Prostate gland (tissue), 2 donors: Measurements from ENCODE around the gene LRP3. TPM values are rescaled to one million over a fixed set of nuclear protein-coding genes. Genes with fewer than 3 reads are reported as not detected.

Source experiments
- DNase-seq: peaks from one replicate; pipeline ENCODE4 v3.0.0-alpha.2; 2019; ENCODE audit warnings: low spot score
- H3K27ac ChIP-seq, 2 donors: fragments of 200-600 bp; sonication (generic); 2 replicates each; pipeline ENCODE4 v1.5.1; 2017 to 2019
- H3K27me3 ChIP-seq: fragments of 200-600 bp; sonication (generic); replicated peaks from 2 replicates; pipeline ENCODE4 v1.5.1; 2019; ENCODE audit not compliant: insufficient read depth
- H3K36me3 ChIP-seq, 2 donors: fragments of 200-600 bp; sonication (generic); 1 replicate in 1 of 2; 2 replicates in 1 of 2; pipeline versions ENCODE4 v1.5.1 to v1.8.1; 2017 to 2019
- H3K4me1 ChIP-seq: fragments of 200-600 bp; sonication (generic); replicated peaks from 2 replicates; pipeline ENCODE4 v1.5.1; 2019
- H3K4me3 ChIP-seq, 2 donors: fragments of 200-600 bp; sonication (generic); 2 replicates each; pipeline ENCODE4 v1.5.1; 2017 to 2019
- H3K9me3 ChIP-seq: fragments of 200-600 bp; sonication (generic); 2 replicates; pipeline ENCODE4 v1.5.1; 2017
- POLR2A ChIP-seq: fragments of 450-650 bp; IDR thresholded peaks from one replicate; pipeline ENCODE4 v1.6.1; 2016; ENCODE audit warnings: antibody characterized with exemption, mild to moderate bottlenecking
- POLR2AphosphoS5 ChIP-seq: sonication (generic); formaldehyde crosslinking; IDR thresholded peaks from one replicate; pipeline ENCODE4 v1.6.1; 2017; ENCODE audit warnings: antibody characterized with exemption
- WGBS: methylation state at CpG from one replicate; pipeline ENCODE4 v1.1.5; 2018; 5-methylcytosine and 5-hydroxymethylcytosine counted together
- intact Hi-C: fragments of 100-400 bp; cut with DNase I; formaldehyde crosslinking; loops from one replicate; pipeline ENCODE4 v1.14.2; 2022
- total RNA-seq, 2 donors: library from RNA; depleted of rRNA; stranded (reverse); fragments of >200 nt; gene quantifications; one replicate each; pipeline ENCODE4 v1.1.0, GENCODE V29; 2016
- TF ChIP-seq, protein P1 (sequence below), 4 experiments: fragments of 200-600 bp in 2 of 4; fragments of 450-650 bp in 2 of 4; sonication (generic) in 2 of 4; IDR thresholded peaks; 1 replicate in 3 of 4; 2 replicates in 1 of 4; pipeline ENCODE4 v1.5.1; 2016 to 2019; ENCODE audit warnings: antibody characterized with exemption in 4 of 4, mild to moderate bottlenecking in 2 of 4, moderate library complexity in 2 of 4

LRP3 gene
- total RNA-seq, 2 donors from 2014 or later, result 63.7 to 64.4 TPM

DNA sequence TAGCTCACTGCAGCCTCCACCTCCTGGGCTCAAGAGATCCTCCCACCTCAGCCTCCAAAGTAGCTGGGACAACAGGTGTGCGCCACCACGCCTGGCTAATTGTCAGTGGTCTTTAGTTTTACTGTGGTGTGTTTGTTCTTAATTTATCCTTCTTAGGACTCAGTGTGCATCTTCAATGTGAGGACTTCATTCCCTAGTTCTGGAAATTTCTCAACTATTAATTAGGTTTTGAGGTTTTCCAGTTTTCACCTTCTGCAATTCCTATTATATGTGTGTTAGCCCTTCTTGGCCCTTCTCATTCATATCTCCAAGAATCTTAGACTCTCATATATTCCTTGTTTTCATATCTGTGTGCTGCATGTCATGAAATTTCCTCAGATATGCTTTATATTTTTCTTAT lies 63.7 kb downstream of the LRP3 start:
- intact Hi-C loops, result no loop called here
- H3K4me1 ChIP-seq, result no peaks in the 10 kb centered on the region
- H3K4me3 ChIP-seq, result no peak overlapping the region
- TF ChIP-seq POLR2A (no peak), POLR2AphosphoS5 (no peak)
- TF ChIP-seq, protein P1, sequence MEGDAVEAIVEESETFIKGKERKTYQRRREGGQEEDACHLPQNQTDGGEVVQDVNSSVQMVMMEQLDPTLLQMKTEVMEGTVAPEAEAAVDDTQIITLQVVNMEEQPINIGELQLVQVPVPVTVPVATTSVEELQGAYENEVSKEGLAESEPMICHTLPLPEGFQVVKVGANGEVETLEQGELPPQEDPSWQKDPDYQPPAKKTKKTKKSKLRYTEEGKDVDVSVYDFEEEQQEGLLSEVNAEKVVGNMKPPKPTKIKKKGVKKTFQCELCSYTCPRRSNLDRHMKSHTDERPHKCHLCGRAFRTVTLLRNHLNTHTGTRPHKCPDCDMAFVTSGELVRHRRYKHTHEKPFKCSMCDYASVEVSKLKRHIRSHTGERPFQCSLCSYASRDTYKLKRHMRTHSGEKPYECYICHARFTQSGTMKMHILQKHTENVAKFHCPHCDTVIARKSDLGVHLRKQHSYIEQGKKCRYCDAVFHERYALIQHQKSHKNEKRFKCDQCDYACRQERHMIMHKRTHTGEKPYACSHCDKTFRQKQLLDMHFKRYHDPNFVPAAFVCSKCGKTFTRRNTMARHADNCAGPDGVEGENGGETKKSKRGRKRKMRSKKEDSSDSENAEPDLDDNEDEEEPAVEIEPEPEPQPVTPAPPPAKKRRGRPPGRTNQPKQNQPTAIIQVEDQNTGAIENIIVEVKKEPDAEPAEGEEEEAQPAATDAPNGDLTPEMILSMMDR (IDR thresholded peaks at IDR 0.05), result no peak
- no peak for DNase-seq
- H3K9me3 ChIP-seq, result no peaks in the 10 kb centered on the region
- WGBS, result 98% methylated on average over 2 of the region's 2 CpGs
- H3K27ac ChIP-seq, result no peak overlapping the region
- H3K36me3 ChIP-seq, result no peaks in the 10 kb centered on the region
- no peaks in the 10 kb centered on the region for H3K27me3 ChIP-seq

Other genes with a start within 250 kb of the LRP3 start
- 10 to 100 TPM; 19.3 to 20.6 TPM for gene CEP89, start 222.4 kb upstream of the LRP3 start, total RNA-seq
- gene FAAP24, start 222.1 kb upstream of the LRP3 start, total RNA-seq, result 1 to 10 TPM; 4.3 to 8.3 TPM
- 10 to 100 TPM; 46.2 to 95.0 TPM for gene RHPN2, start 129.4 kb upstream of the LRP3 start, total RNA-seq
- gene GPATCH1, start 113.1 kb upstream of the LRP3 start, total RNA-seq, result 10 to 100 TPM in 1 of 2 donors, 1 to 10 TPM in 1; 7.9 to 12.2 TPM
- 1 to 10 TPM in 1 of 2 donors, not detected in 1; 3.9 TPM for gene WDR88, start 62.2 kb upstream of the LRP3 start, total RNA-seq
- gene SLC7A10, start 31.5 kb downstream of the LRP3 start, total RNA-seq, result 1 to 10 TPM in 1 of 2 donors, not detected in 1; 3.5 TPM
- gene CEBPA, start 108.2 kb downstream of the LRP3 start, total RNA-seq, result 10 to 100 TPM; 25.2 to 58.7 TPM
- gene CEBPG, start 179.4 kb downstream of the LRP3 start, total RNA-seq, result 10 to 100 TPM; 15.7 to 19.7 TPM